A549 (cell line): ENCODE measurements around the gene ZG16B.

ENCODE experiments used
- CEBPB ChIP-seq, 2 experiments: fragments of >200 bp in 1 of 2; sonication (Bioruptor Twin) in 1 of 2; formaldehyde crosslinking in 1 of 2; IDR thresholded peaks; 2 replicates each; pipeline ENCODE4 v1.6.1; 2012 to 2016
- EP300 ChIP-seq, 2 experiments: fragments of >200 bp; sonication (Bioruptor Twin); formaldehyde crosslinking; IDR thresholded peaks; 2 replicates in 1 of 2; 3 replicates in 1 of 2; pipeline ENCODE4 v1.6.1; 2016 to 2017
- ESRRA ChIP-seq: fragments of 150-350 bp; IDR thresholded peaks from 2 replicates; pipeline ENCODE4 v1.6.1; 2014; ENCODE audit warnings: mild to moderate bottlenecking, low read length, borderline replicate concordance
- NR3C1 ChIP-seq: fragments of >200 bp; sonication (Bioruptor Twin); formaldehyde crosslinking; IDR thresholded peaks from 3 replicates; pipeline ENCODE4 v1.6.1; 2017
- POLR2A ChIP-seq: IDR thresholded peaks from 2 replicates; pipeline ENCODE4 v1.6.1; 2012; ENCODE audit warnings: mild to moderate bottlenecking, low read length
- POLR2AphosphoS2 ChIP-seq: conservative IDR thresholded peaks from 2 replicates; pipeline ENCODE4 v1.6.1; 2012; ENCODE audit warnings: low read length, improper control_type of control experiment, inconsistent platforms
- RCOR1 ChIP-seq: fragments of 150-350 bp; IDR thresholded peaks from 2 replicates; pipeline ENCODE4 v1.6.1; 2014; ENCODE audit warnings: antibody characterized with exemption, low read length, low read depth
- ZNF302 ChIP-seq: fragments of 250-450 bp; sonication (Bioruptor Pico); IDR thresholded peaks from 2 replicates; pipeline ENCODE4 v1.9.0; 2021; ENCODE audit warnings: inconsistent platforms, mild to moderate bottlenecking, moderate library complexity
- TF ChIP-seq, protein P1 (sequence below): IDR thresholded peaks from 2 replicates; pipeline ENCODE4 v1.6.1; 2012
- TF ChIP-seq, protein P2 (sequence below): fragments of >200 bp; sonication (Bioruptor Twin); formaldehyde crosslinking; IDR thresholded peaks from 3 replicates; pipeline ENCODE4 v1.5.1; 2016
- TF ChIP-seq, protein P3 (sequence below): fragments of 200-600 bp; sonication (generic); IDR thresholded peaks from 2 replicates; pipeline ENCODE4 v1.6.1; 2016; ENCODE audit warnings: antibody characterized with exemption, mild to moderate bottlenecking, moderate library complexity

DNA sequence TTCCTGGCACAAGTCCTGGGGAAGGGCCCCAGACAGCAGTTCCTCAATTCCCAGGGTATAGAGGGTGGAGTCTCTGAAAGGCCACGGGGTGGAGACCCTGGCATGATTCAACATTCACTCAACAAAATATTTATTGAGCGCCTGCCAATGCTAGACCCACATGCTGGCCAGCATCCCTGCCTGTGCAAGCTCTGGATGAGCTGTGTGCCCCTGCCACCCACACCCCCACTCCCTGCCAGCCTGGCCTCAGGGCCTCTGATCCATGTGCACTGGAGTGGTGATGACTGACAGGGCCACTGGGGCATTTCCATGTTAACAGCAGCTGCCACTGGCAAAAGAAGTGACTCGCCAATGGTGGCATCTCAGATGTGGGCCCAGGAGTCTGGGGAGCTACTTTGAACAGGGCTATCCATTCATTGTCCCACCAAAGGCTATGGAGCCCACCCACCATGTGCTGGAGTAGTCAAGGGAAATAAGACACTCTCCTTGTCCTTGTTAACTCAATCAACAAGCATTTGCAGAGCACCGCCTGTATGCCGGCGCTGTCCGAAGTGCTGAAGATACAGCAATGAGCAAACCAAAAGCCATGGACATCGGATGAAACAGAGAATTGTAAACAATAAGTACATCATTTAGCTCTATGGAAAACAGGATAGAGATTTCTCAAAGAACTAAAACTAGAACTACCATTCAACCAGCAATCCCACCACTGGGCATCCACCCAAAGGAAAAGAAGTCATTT lies 30.9 kb downstream of the ZG16B start:
- TF ChIP-seq NR3C1 (no peak), CEBPB (IDR thresholded peaks at IDR 0.05) (no peak), POLR2AphosphoS2 (no peak), ESRRA (no peak), ZNF302 (CRISPR knock-in tag) (no peak), RCOR1 (no peak), POLR2A (no peak), EP300 (IDR thresholded peaks at IDR 0.05) (no peak)
- TF ChIP-seq, protein P1, sequence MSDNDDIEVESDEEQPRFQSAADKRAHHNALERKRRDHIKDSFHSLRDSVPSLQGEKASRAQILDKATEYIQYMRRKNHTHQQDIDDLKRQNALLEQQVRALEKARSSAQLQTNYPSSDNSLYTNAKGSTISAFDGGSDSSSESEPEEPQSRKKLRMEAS = no peak
- TF ChIP-seq, protein P2, sequence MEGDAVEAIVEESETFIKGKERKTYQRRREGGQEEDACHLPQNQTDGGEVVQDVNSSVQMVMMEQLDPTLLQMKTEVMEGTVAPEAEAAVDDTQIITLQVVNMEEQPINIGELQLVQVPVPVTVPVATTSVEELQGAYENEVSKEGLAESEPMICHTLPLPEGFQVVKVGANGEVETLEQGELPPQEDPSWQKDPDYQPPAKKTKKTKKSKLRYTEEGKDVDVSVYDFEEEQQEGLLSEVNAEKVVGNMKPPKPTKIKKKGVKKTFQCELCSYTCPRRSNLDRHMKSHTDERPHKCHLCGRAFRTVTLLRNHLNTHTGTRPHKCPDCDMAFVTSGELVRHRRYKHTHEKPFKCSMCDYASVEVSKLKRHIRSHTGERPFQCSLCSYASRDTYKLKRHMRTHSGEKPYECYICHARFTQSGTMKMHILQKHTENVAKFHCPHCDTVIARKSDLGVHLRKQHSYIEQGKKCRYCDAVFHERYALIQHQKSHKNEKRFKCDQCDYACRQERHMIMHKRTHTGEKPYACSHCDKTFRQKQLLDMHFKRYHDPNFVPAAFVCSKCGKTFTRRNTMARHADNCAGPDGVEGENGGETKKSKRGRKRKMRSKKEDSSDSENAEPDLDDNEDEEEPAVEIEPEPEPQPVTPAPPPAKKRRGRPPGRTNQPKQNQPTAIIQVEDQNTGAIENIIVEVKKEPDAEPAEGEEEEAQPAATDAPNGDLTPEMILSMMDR = no peak
- TF ChIP-seq, protein P3, sequence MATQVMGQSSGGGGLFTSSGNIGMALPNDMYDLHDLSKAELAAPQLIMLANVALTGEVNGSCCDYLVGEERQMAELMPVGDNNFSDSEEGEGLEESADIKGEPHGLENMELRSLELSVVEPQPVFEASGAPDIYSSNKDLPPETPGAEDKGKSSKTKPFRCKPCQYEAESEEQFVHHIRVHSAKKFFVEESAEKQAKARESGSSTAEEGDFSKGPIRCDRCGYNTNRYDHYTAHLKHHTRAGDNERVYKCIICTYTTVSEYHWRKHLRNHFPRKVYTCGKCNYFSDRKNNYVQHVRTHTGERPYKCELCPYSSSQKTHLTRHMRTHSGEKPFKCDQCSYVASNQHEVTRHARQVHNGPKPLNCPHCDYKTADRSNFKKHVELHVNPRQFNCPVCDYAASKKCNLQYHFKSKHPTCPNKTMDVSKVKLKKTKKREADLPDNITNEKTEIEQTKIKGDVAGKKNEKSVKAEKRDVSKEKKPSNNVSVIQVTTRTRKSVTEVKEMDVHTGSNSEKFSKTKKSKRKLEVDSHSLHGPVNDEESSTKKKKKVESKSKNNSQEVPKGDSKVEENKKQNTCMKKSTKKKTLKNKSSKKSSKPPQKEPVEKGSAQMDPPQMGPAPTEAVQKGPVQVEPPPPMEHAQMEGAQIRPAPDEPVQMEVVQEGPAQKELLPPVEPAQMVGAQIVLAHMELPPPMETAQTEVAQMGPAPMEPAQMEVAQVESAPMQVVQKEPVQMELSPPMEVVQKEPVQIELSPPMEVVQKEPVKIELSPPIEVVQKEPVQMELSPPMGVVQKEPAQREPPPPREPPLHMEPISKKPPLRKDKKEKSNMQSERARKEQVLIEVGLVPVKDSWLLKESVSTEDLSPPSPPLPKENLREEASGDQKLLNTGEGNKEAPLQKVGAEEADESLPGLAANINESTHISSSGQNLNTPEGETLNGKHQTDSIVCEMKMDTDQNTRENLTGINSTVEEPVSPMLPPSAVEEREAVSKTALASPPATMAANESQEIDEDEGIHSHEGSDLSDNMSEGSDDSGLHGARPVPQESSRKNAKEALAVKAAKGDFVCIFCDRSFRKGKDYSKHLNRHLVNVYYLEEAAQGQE = peak; percentile 88
